ENCODE data around the gene LRMDA. TPM values are rescaled to one million over a fixed set of nuclear protein-coding genes. Genes with fewer than 3 reads are reported as not detected.

LRMDA gene
- total RNA-seq, 3 donors from 2014 or later: 9.4 to 14.9 (median 10.3) TPM

GRCh38 chr10:75770626-75771081 is 339.2 kb downstream of the LRMDA start:
- intact Hi-C loops (cut with DNase I, micrococcal nuclease): no loop called here

GRCh38 chr10:75771606-75772005 is 340.2 kb downstream of the LRMDA start:
- no peak overlapping the region for H3K4me3 ChIP-seq
- intact Hi-C loops (cut with DNase I, micrococcal nuclease): no loop called here
- peak; percentile 39 for ATAC-seq

More at GRCh38 chr10:75770626-75771081, 339.2 kb downstream of the LRMDA start:
- Histone ChIP-seq H3K9me3 (no peaks in the 10 kb centered on the region), H3K36me3 (ENCODE audit: low read depth) (no peaks in the 10 kb centered on the region), H3K4me3 (no peak overlapping the region), H3K4me1 (ENCODE audit: low read depth) (no peaks in the 10 kb centered on the region)
- DNase-seq (no peak), ATAC-seq (peak; percentile 12)
- TF ChIP-seq CTCF (IDR thresholded peaks at IDR 0.05): no peak

GRCh38 chr10:75772153-75772887 is 340.9 kb downstream of the LRMDA start:
- no peaks in the 10 kb centered on the region for H3K36me3 ChIP-seq (ENCODE audit: low read depth)
- intact Hi-C loops (cut with DNase I, micrococcal nuclease): no loop called here
- no peak for TF ChIP-seq CTCF (IDR thresholded peaks at IDR 0.05)
- ATAC-seq: no peak
- H3K4me1 ChIP-seq (ENCODE audit: low read depth): no peaks in the 10 kb centered on the region
- no peaks in the 10 kb centered on the region for H3K9me3 ChIP-seq
- no peak overlapping the region for H3K4me3 ChIP-seq
- peak in 1 of 3 donors; percentile 17 for DNase-seq

More at GRCh38 chr10:75771606-75772005, 340.2 kb downstream of the LRMDA start:
- no peak for DNase-seq
- H3K4me1 ChIP-seq (ENCODE audit: low read depth): no peaks in the 10 kb centered on the region
- no peak for TF ChIP-seq CTCF (IDR thresholded peaks at IDR 0.05)
- no peaks in the 10 kb centered on the region for H3K9me3 ChIP-seq
- no peaks in the 10 kb centered on the region for H3K36me3 ChIP-seq (ENCODE audit: low read depth)

GRCh38 chr10:75773231-75773780 is 341.9 kb downstream of the LRMDA start:
- Histone ChIP-seq H3K9me3 (no peaks in the 10 kb centered on the region), H3K4me3 (no peak overlapping the region), H3K4me1 (ENCODE audit: low read depth) (no peaks in the 10 kb centered on the region), H3K36me3 (ENCODE audit: low read depth) (no peaks in the 10 kb centered on the region)
- TF ChIP-seq CTCF (IDR thresholded peaks at IDR 0.05): no peak
- intact Hi-C loops (cut with DNase I, micrococcal nuclease): no loop called here
- ATAC-seq (peak; percentile 50), DNase-seq (no peak)

- DNase-seq (no peak), ATAC-seq (no peak)
- Histone ChIP-seq H3K4me3 (no peak overlapping the region), H3K9me3 (no peaks in the 10 kb centered on the region), H3K4me1 (ENCODE audit: low read depth) (no peaks in the 10 kb centered on the region), H3K36me3 (ENCODE audit: low read depth) (no peaks in the 10 kb centered on the region)
- intact Hi-C loops (cut with DNase I, micrococcal nuclease): no loop called here
- no peak for TF ChIP-seq CTCF (IDR thresholded peaks at IDR 0.05)
Measured at GRCh38 chr10:75773813-75774782, 342.7 kb downstream of the LRMDA start.

Data from mucosa of descending colon (tissue), 3 donors.